ENCODE data around the gene RDH12.

- TF ChIP-seq POLR2AphosphoS5 (IDR thresholded peaks at IDR 0.05; ENCODE audit: insufficient read depth, low read depth, low read length): no peak
- TF ChIP-seq EZH2 (IDR thresholded peaks at IDR 0.05; ENCODE audit: borderline replicate concordance, low read depth, low read length, severe bottlenecking): no peak
- TF ChIP-seq CTCF (IDR thresholded peaks at IDR 0.05; ENCODE audit: extremely low read depth in 1 of 2, insufficient read depth in 1 of 2, low read depth in 1 of 2, low read length in 2 of 2): no peak
- TF ChIP-seq POLR2A (IDR thresholded peaks at IDR 0.05; ENCODE audit: low read depth, low read length): no peak
Observed at GRCh38 chr14:67705211-67705610, 3.5 kb downstream of the RDH12 start.
